Endothelial cell of umbilical vein (primary cell): ENCODE data around the gene UNC5C. TPM values are rescaled to one million over a fixed set of nuclear protein-coding genes. Genes with fewer than 3 reads are reported as not detected.

Experiments
- BruUV-seq: library from RNA; stranded (reverse); fragments of 400-500 nt; replicated peaks from 2 replicates; lab custom pipeline; 2021; lab: Mats Ljungman, UMichigan
- CTCF ChIA-PET: fragments of 300-600, 350-600 bp; sonication (Branson Sonifier 250); formaldehyde crosslinking; loops from one replicate; lab custom pipeline; 2021; ENCODE audit warnings: antibody characterized with exemption, inconsistent platforms; lab: Charles Lee
- POLR2A ChIA-PET: fragments of 300-600, 350-600 bp; sonication (Branson Sonifier 250); formaldehyde crosslinking; loops from one replicate; lab custom pipeline; 2021; ENCODE audit warnings: antibody characterized with exemption, inconsistent platforms; lab: Charles Lee
- DNase-seq: peaks from one replicate; pipeline ENCODE4 v3.0.0-alpha.2; 2011; ENCODE audit warnings: low read depth, low spot score
- FAIRE-seq: peaks from 2 replicates; lab custom pipeline; 2011; peaks lifted over from hg19 to GRCh38; lab: Jason Lieb, UNC
- H2AFZ ChIP-seq: 2 replicates; pipeline ENCODE4 v1.6.0; 2012; ENCODE audit warnings: low read depth, low read length, control low read depth, inconsistent platforms
- H3K27ac ChIP-seq: 2 replicates; pipeline ENCODE4 v1.5.1; 2011; ENCODE audit warnings: low read depth, mild to moderate bottlenecking, control low read depth, low read length, moderate library complexity; ENCODE audit not compliant: insufficient read depth
- H3K27me3 ChIP-seq, 2 experiments: 2 replicates each; pipeline versions ENCODE4 v1.6.0 to v1.6.1; 2011; ENCODE audit warnings: low read length in 2 of 2, mixed read lengths in 1 of 2; ENCODE audit not compliant: control insufficient read depth in 2 of 2, insufficient read depth in 2 of 2
- H3K36me3 ChIP-seq, 2 experiments: 2 replicates in 1 of 2; 3 replicates in 1 of 2; pipeline ENCODE4 v1.5.1; 2011; ENCODE audit warnings: low read length in 2 of 2, mild to moderate bottlenecking in 1 of 2, moderate library complexity in 1 of 2; ENCODE audit not compliant: control insufficient read depth in 2 of 2, insufficient read depth in 2 of 2; ENCODE audit errors: extremely low read depth in 1 of 2
- H3K4me1 ChIP-seq: 3 replicates; pipeline ENCODE4 v1.5.1; 2011; ENCODE audit warnings: mild to moderate bottlenecking, low read length; ENCODE audit not compliant: control insufficient read depth, insufficient read depth; ENCODE audit errors: extremely low read depth
- H3K4me2 ChIP-seq: 2 replicates; pipeline ENCODE4 v1.6.1; 2011; ENCODE audit warnings: low read length, control low read depth, mixed read lengths; ENCODE audit not compliant: insufficient read depth
- H3K4me3 ChIP-seq, 3 experiments: fragments of 200-600 bp in 1 of 3; sonication (generic), shearing (Covaris generic) in 1 of 3; replicated peaks in 1 of 3; 2 replicates each; pipeline ENCODE4 v1.5.1; 2011 to 2016; ENCODE audit warnings: control low read depth in 3 of 3, low read length in 3 of 3, mild to moderate bottlenecking in 2 of 3, inconsistent platforms in 1 of 3, low read depth in 1 of 3, moderate library complexity in 1 of 3; ENCODE audit not compliant: insufficient read depth in 1 of 3
- H3K79me2 ChIP-seq: 2 replicates; pipeline ENCODE4 v1.6.0; 2012; ENCODE audit warnings: low read length, inconsistent platforms; ENCODE audit not compliant: control insufficient read depth, insufficient read depth
- H3K9ac ChIP-seq: replicated peaks from 2 replicates; pipeline ENCODE3; 2011; ENCODE audit warnings: low read length, control low read depth; ENCODE audit not compliant: insufficient read depth; ENCODE audit errors: extremely low read depth
- H3K9me1 ChIP-seq: replicated peaks from 3 replicates; pipeline ENCODE4 v1.6.0; 2011; ENCODE audit warnings: mild to moderate bottlenecking, low read length; ENCODE audit not compliant: control insufficient read depth, insufficient read depth; ENCODE audit errors: extremely low read depth
- H3K9me3 ChIP-seq: replicated peaks from 2 replicates; pipeline ENCODE4 v1.5.1; 2012; ENCODE audit warnings: low read length, inconsistent platforms; ENCODE audit not compliant: control insufficient read depth, insufficient read depth
- H4K20me1 ChIP-seq: replicated peaks from 2 replicates; pipeline ENCODE3; 2011; ENCODE audit warnings: mild to moderate bottlenecking, low read length; ENCODE audit not compliant: control insufficient read depth, insufficient read depth; ENCODE audit errors: extremely low read depth
- EZH2 ChIP-seq: IDR thresholded peaks from 2 replicates; pipeline ENCODE4 v1.6.1; 2012; ENCODE audit warnings: borderline replicate concordance, low read depth, mild to moderate bottlenecking, moderate library complexity, low read length, inconsistent platforms; ENCODE audit not compliant: severe bottlenecking
- FOS ChIP-seq: IDR thresholded peaks from 2 replicates; pipeline ENCODE4 v1.6.1; 2011; ENCODE audit warnings: mild to moderate bottlenecking, low read length, moderate library complexity, borderline replicate concordance; ENCODE audit not compliant: insufficient read depth
- GATA2 ChIP-seq: IDR thresholded peaks from 2 replicates; pipeline ENCODE4 v1.7.0; 2011; ENCODE audit warnings: low read depth, mild to moderate bottlenecking, moderate library complexity, mixed read lengths, low read length; ENCODE audit not compliant: insufficient read length, insufficient read depth
- JUN ChIP-seq: IDR thresholded peaks from 2 replicates; pipeline ENCODE4 v1.6.1; 2011; ENCODE audit warnings: borderline replicate concordance, low read depth; ENCODE audit not compliant: insufficient read length, insufficient read depth
- MYC ChIP-seq: IDR thresholded peaks from one replicate; pipeline ENCODE4 v1.6.1; 2011; ENCODE audit warnings: mild to moderate bottlenecking, low read depth, low read length
- POLR2A ChIP-seq: IDR thresholded peaks from 2 replicates; pipeline ENCODE4 v1.6.1; 2012; ENCODE audit warnings: low read depth, mild to moderate bottlenecking, control low read depth, low read length
- POLR2AphosphoS5 ChIP-seq: IDR thresholded peaks from 2 replicates; pipeline ENCODE4 v1.6.1; 2012; ENCODE audit warnings: low read depth, mild to moderate bottlenecking, control low read depth, low read length, moderate library complexity; ENCODE audit not compliant: insufficient read depth
- dilution Hi-C: fragments of 300-500 bp; cut with MboI; formaldehyde crosslinking; loops from one replicate; pipeline ENCODE4 v1.15.0; 2019; ENCODE audit warnings: low sequenced_read_pairs; ENCODE audit not compliant: extremely low pct_ligation_motif_present
- intact Hi-C: fragments of 100-400 bp; cut with micrococcal nuclease; formaldehyde crosslinking; loops from one replicate; pipeline ENCODE4 v1.10.0; 2022
- polyA plus RNA-seq, 4 experiments: library from polyadenylated mRNA; depleted of rRNA in 3 of 4; stranded (reverse) in 3 of 4; unstranded in 1 of 4; fragments of >200 nt; gene quantifications; 2 replicates each; pipeline versions ENCODE4 v1.2.1 to v1.2.3, GENCODE V29; 2011 to 2012; ENCODE audit warnings: missing spikeins in 1 of 4
- total RNA-seq: library from RNA; stranded (reverse); gene quantifications from 2 replicates; pipeline ENCODE4 v1.2.3, GENCODE V29; 2021
- TF ChIP-seq, protein P1 (sequence below): IDR thresholded peaks from 2 replicates; pipeline ENCODE4 v1.6.1; 2011; ENCODE audit not compliant: insufficient read depth, insufficient read length
- TF ChIP-seq, protein P2 (sequence below), 2 donors: IDR thresholded peaks; 1 replicate in 1 of 2; 2 replicates in 1 of 2; pipeline ENCODE4 v1.5.1; 2011; ENCODE audit warnings: low read length in 2 of 2, mild to moderate bottlenecking in 2 of 2, moderate library complexity in 2 of 2, control low read depth in 1 of 2, inconsistent platforms in 1 of 2, low read depth in 1 of 2; ENCODE audit not compliant: insufficient read depth in 1 of 2; ENCODE audit errors: extremely low read depth in 1 of 2

Gene UNC5C
- total and polyA plus RNA-seq, 2 donors (not counting 3 experiments of a cell fraction or from before 2014, with no cell fraction given): 0.44 to 0.53 TPM

GRCh38 chr4:95511477-95511876 lies 37.3 kb downstream of the UNC5C start:
- dilution Hi-C loops (no loop called here), intact Hi-C loops (no loop called here)
- H3K36me3 ChIP-seq: no peaks in the 10 kb centered on the region
- FAIRE-seq: no peak
- H3K79me2 ChIP-seq: no peaks in the 10 kb centered on the region
- no peaks in the 10 kb centered on the region for H4K20me1 ChIP-seq
- no peak overlapping the region for H3K27ac ChIP-seq
- ChIA-PET CTCF (interaction anchor here (0.8 to 3.3 kb wide), 5 partner anchors 11 to 186 kb away, joined by 3 to 21 read pairs (median 4); partner anchors contain the start of gene UNC5C), POLR2A (no interaction called here)
- H3K9ac ChIP-seq: no peak overlapping the region
- BruUV-seq: no TSS peak
- H3K9me3 ChIP-seq: no peaks in the 10 kb centered on the region
- no peaks in the 10 kb centered on the region for H3K27me3 ChIP-seq
- no peak overlapping the region for H3K4me3 ChIP-seq
- peaks cover 24% of the 10 kb centered on the region for H3K4me1 ChIP-seq
- no peak overlapping the region for H3K4me2 ChIP-seq
- H3K9me1 ChIP-seq: no peaks in the 10 kb centered on the region
- no peak overlapping the region for H2AFZ ChIP-seq
- TF ChIP-seq FOS (no peak), POLR2AphosphoS5 (no peak), MYC (no peak), GATA2 (no peak), POLR2A (no peak), JUN (no peak), EZH2 (no peak)
- TF ChIP-seq, protein P1, sequence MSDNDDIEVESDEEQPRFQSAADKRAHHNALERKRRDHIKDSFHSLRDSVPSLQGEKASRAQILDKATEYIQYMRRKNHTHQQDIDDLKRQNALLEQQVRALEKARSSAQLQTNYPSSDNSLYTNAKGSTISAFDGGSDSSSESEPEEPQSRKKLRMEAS: no peak
- TF ChIP-seq, protein P2, sequence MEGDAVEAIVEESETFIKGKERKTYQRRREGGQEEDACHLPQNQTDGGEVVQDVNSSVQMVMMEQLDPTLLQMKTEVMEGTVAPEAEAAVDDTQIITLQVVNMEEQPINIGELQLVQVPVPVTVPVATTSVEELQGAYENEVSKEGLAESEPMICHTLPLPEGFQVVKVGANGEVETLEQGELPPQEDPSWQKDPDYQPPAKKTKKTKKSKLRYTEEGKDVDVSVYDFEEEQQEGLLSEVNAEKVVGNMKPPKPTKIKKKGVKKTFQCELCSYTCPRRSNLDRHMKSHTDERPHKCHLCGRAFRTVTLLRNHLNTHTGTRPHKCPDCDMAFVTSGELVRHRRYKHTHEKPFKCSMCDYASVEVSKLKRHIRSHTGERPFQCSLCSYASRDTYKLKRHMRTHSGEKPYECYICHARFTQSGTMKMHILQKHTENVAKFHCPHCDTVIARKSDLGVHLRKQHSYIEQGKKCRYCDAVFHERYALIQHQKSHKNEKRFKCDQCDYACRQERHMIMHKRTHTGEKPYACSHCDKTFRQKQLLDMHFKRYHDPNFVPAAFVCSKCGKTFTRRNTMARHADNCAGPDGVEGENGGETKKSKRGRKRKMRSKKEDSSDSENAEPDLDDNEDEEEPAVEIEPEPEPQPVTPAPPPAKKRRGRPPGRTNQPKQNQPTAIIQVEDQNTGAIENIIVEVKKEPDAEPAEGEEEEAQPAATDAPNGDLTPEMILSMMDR (IDR thresholded peaks at IDR 0.05; ENCODE audit: extremely low read depth in 1 of 2, insufficient read depth in 1 of 2, low read depth in 1 of 2, low read length in 2 of 2): no peak
- DNase-seq: no peak
